Keratinocyte (primary cell): Measurements from ENCODE around the gene RBM34. TPM values are rescaled to one million over a fixed set of nuclear protein-coding genes. Genes with fewer than 3 reads are reported as not detected.

Experiments
- DNase-seq: peaks from one replicate; pipeline ENCODE4 v3.0.0-alpha.2; 2011; ENCODE audit warnings: low read depth, missing footprints, low spot score
- FAIRE-seq: peaks from 2 replicates; lab custom pipeline; 2011; peaks lifted over from hg19 to GRCh38; lab: Jason Lieb, UNC
- H2AFZ ChIP-seq: 2 replicates; pipeline ENCODE4 v1.6.0; 2012; ENCODE audit warnings: low read length, control low read depth, inconsistent platforms; ENCODE audit not compliant: control insufficient read depth
- H3K27ac ChIP-seq: 2 replicates; pipeline ENCODE4 v1.5.1; 2011; ENCODE audit warnings: low read length; ENCODE audit not compliant: control insufficient read depth, insufficient read depth
- H3K27me3 ChIP-seq: 3 replicates; pipeline ENCODE4 v1.6.0; 2011; ENCODE audit warnings: low read length; ENCODE audit not compliant: control insufficient read depth, insufficient read depth; ENCODE audit errors: extremely low read depth
- H3K36me3 ChIP-seq, 2 experiments: 2 replicates in 1 of 2; 3 replicates in 1 of 2; pipeline ENCODE4 v1.5.1; 2011; ENCODE audit warnings: low read length in 2 of 2, mild to moderate bottlenecking in 1 of 2; ENCODE audit not compliant: control insufficient read depth in 2 of 2, insufficient read depth in 2 of 2; ENCODE audit errors: extremely low read depth in 1 of 2
- H3K4me1 ChIP-seq: 3 replicates; pipeline ENCODE4 v1.5.1; 2011; ENCODE audit warnings: low read length; ENCODE audit not compliant: control insufficient read depth, insufficient read depth; ENCODE audit errors: extremely low read depth
- H3K4me2 ChIP-seq: 3 replicates; pipeline ENCODE4 v1.6.0; 2011; ENCODE audit warnings: low read depth, low read length; ENCODE audit not compliant: control insufficient read depth, insufficient read depth; ENCODE audit errors: extremely low read depth
- H3K4me3 ChIP-seq, 3 experiments: fragments of 200-600 bp in 1 of 3; sonication (generic) in 1 of 3; 2 replicates in 2 of 3; 3 replicates in 1 of 3; pipeline ENCODE4 v1.5.1; 2011 to 2016; ENCODE audit warnings: low read length in 3 of 3, mild to moderate bottlenecking in 3 of 3, control low read depth in 2 of 3, inconsistent platforms in 1 of 3, low read depth in 1 of 3, mixed read lengths in 1 of 3, mixed run types in 1 of 3, moderate library complexity in 1 of 3; ENCODE audit not compliant: control insufficient read depth in 2 of 3, insufficient read depth in 2 of 3; ENCODE audit errors: extremely low read depth in 1 of 3
- H3K79me2 ChIP-seq: 2 replicates; pipeline ENCODE4 v1.6.0; 2012; ENCODE audit warnings: low read length; ENCODE audit not compliant: control insufficient read depth, insufficient read depth
- H3K9ac ChIP-seq: 3 replicates; pipeline ENCODE4 v1.6.0; 2011; ENCODE audit warnings: low read length; ENCODE audit not compliant: control insufficient read depth, insufficient read depth; ENCODE audit errors: extremely low read depth
- H3K9me1 ChIP-seq: 3 replicates; pipeline ENCODE4 v1.6.0; 2011; ENCODE audit warnings: low read length; ENCODE audit not compliant: control insufficient read depth, insufficient read depth; ENCODE audit errors: extremely low read depth
- H3K9me3 ChIP-seq: 2 replicates; pipeline ENCODE4 v1.5.1; 2012; ENCODE audit warnings: low read depth, low read length; ENCODE audit not compliant: control insufficient read depth
- H4K20me1 ChIP-seq: 3 replicates; pipeline ENCODE4 v1.6.0; 2011; ENCODE audit warnings: low read length; ENCODE audit not compliant: control insufficient read depth, insufficient read depth; ENCODE audit errors: extremely low read depth
- CTCF ChIP-seq, 3 experiments: IDR thresholded peaks in 1 of 3; conservative IDR thresholded peaks in 1 of 3; optimal IDR thresholded peaks in 1 of 3; 2 replicates in 2 of 3; 3 replicates in 1 of 3; pipeline versions ENCODE3 to v1.5.1; 2011; ENCODE audit warnings: low read length in 3 of 3, mild to moderate bottlenecking in 3 of 3, moderate library complexity in 2 of 3, control low read depth in 1 of 3, inconsistent platforms in 1 of 3; ENCODE audit not compliant: insufficient read depth in 2 of 3; ENCODE audit errors: extremely low read depth in 1 of 3
- EZH2 ChIP-seq: IDR thresholded peaks from one replicate; pipeline ENCODE4 v1.6.1; 2012; ENCODE audit warnings: inconsistent platforms, mild to moderate bottlenecking, low read length, moderate library complexity
- dilution Hi-C: fragments of 300-500 bp; cut with MboI; formaldehyde crosslinking; loops from one replicate; pipeline ENCODE4 v1.7.0; 2020; ENCODE audit warnings: low sequenced_read_pairs; ENCODE audit not compliant: extremely low pct_ligation_motif_present
- polyA plus RNA-seq, 5 experiments: library from polyadenylated mRNA; depleted of rRNA in 3 of 5; stranded (reverse) in 3 of 5; stranded (forward) in 1 of 5; unstranded in 1 of 5; fragments of >200 nt; gene quantifications; 1 replicate in 1 of 5; 2 replicates in 3 of 5; 3 replicates in 1 of 5; pipeline versions ENCODE4 v1.2.1 to v1.2.3, GENCODE V29; 2011 to 2012; ENCODE audit warnings: missing spikeins in 2 of 5, low read depth in 1 of 5, low replicate concordance in 1 of 5

The RBM34 gene
- polyA plus RNA-seq, 1 donor (not counting 4 experiments of a cell fraction or from before 2014, with no cell fraction given), result 39.3 TPM

DNA sequence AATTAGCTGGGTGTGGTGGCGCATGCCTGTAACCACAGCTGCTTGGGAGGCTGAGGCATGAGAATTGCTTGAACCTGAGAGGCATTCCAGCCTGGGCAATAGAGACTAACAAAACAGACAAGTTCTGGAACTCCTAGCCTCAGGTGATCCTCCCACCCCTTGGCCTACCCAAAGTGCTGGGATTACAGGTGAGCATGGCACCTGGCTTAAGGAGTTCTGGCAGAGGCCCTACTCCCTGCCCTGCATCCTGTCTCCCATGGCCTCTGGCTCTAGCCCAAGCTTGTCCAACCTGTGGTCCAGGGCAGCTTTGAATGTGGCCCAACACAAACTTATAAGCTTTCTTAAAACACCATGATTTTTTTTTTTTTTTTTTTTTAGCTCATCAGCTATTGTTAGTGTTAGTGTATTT, 52.9 kb downstream of the RBM34 start:
- Histone ChIP-seq H3K27me3 (no peaks in the 10 kb centered on the region), H3K9ac (no peak overlapping the region), H3K9me3 (no peaks in the 10 kb centered on the region), H3K27ac (no peak overlapping the region), H3K36me3 (peaks cover 17 to 29% of the 10 kb centered on the region in 2 experiments), H4K20me1 (no peaks in the 10 kb centered on the region), H3K4me3 (no peak overlapping the region), H3K4me2 (no peak overlapping the region), H2AFZ (no peak overlapping the region), H3K9me1 (no peaks in the 10 kb centered on the region), H3K4me1 (peaks cover 10% of the 10 kb centered on the region), H3K79me2 (peaks cover 10% of the 10 kb centered on the region)
- DNase-seq (no peak), FAIRE-seq (no peak)
- TF ChIP-seq CTCF (optimal IDR thresholded peaks at IDR 0.05 in 1 of 3, IDR thresholded peaks at IDR 0.05 in 1 of 3, conservative IDR thresholded peaks at IDR 0.05 in 1 of 3; ENCODE audit: extremely low read depth in 1 of 3, insufficient read depth in 2 of 3, low read length in 3 of 3) (no peak), EZH2 (no peak)
- dilution Hi-C loops, result no loop called here

DNA sequence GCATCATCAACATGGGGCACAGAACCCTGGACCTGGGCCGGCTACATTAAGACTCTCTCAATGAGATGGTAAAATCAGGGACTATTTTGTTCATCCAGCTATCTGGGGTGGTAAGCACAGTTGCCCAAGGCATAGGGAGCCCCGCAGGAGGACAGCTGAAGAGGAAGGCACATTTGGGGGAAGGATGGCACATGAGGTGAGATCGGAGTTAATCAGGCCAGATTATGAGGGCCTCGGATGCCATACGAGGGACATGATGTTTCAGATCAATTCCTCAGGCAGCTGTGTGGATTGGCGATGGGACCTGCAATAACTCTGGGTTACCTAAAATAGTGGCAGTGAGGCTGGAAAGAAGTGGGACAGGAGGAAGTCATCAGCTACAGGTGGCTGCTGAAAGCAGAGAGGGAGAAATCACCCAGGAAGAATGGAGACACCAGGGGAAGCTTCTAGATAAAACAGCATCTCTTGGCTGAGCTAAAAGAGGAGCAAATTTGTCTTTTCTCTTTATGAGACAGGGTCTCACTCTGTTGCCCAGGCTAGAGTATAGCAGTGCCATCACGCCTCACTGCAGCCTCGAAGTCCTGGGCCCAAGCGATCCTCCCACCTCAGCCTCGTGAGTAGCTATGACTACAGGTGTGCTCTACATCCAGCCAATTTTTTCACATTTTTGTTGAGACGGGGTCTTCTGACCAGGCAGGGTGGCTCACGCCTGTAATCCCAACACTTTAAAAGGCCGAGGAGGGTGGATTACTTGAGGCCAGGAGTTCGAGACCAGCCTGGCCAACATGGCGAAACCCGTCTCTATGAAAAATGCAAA, 53.5 kb downstream of the RBM34 start:
- Histone ChIP-seq H3K4me2 (no peak overlapping the region), H3K27ac (no peak overlapping the region), H3K36me3 (peaks cover 15 to 25% of the 10 kb centered on the region in 2 experiments), H3K9me3 (no peaks in the 10 kb centered on the region), H3K9ac (no peak overlapping the region), H2AFZ (no peak overlapping the region), H4K20me1 (no peaks in the 10 kb centered on the region), H3K4me3 (no peak overlapping the region), H3K27me3 (no peaks in the 10 kb centered on the region), H3K9me1 (no peaks in the 10 kb centered on the region), H3K4me1 (peaks cover 9% of the 10 kb centered on the region), H3K79me2 (peaks cover 8% of the 10 kb centered on the region)
- TF ChIP-seq CTCF (optimal IDR thresholded peaks at IDR 0.05 in 1 of 3, IDR thresholded peaks at IDR 0.05 in 1 of 3, conservative IDR thresholded peaks at IDR 0.05 in 1 of 3; ENCODE audit: extremely low read depth in 1 of 3, insufficient read depth in 2 of 3, low read length in 3 of 3), result no peak
- no peak for TF ChIP-seq EZH2
- dilution Hi-C loops, result no loop called here
- DNase-seq, result no peak
- FAIRE-seq, result no peak
